MM.1S (cell line): Measurements from ENCODE around the gene TMTC2.

ENCODE experiments used
- DNase-seq: peaks from one replicate; pipeline ENCODE4 v3.0.0-alpha.2; 2015
- H2AFZ ChIP-seq: fragments of 300-600 bp; sonication (generic); 2 replicates; pipeline ENCODE4 v1.6.0; 2016; ENCODE audit warnings: antibody characterized with exemption, low read length
- H3F3A ChIP-seq: fragments of 300-600 bp; sonication (generic); 2 replicates; pipeline ENCODE4 v1.6.1; 2016; ENCODE audit warnings: mild to moderate bottlenecking, antibody characterized with exemption, low read length, moderate library complexity, mixed read lengths; ENCODE audit not compliant: insufficient read depth
- H3K27ac ChIP-seq: fragments of 300-600 bp; sonication (generic); 2 replicates; pipeline ENCODE4 v1.5.1; 2016; ENCODE audit warnings: mild to moderate bottlenecking, low read length
- H3K27me3 ChIP-seq: fragments of 300-600 bp; sonication (generic); replicated peaks from 2 replicates; pipeline ENCODE4 v1.6.0; 2016; ENCODE audit warnings: low read length; ENCODE audit not compliant: insufficient read depth
- H3K36me3 ChIP-seq: fragments of 300-600 bp; sonication (generic); replicated peaks from 2 replicates; pipeline ENCODE4 v1.6.1; 2016; ENCODE audit warnings: mild to moderate bottlenecking, low read length, mixed read lengths; ENCODE audit not compliant: insufficient read depth
- H3K4me1 ChIP-seq: fragments of 300-600 bp; sonication (generic); 2 replicates; pipeline ENCODE4 v1.6.1; 2016; ENCODE audit warnings: low read length, mixed read lengths
- H3K4me2 ChIP-seq: fragments of 300-600 bp; sonication (generic); 2 replicates; pipeline ENCODE4 v1.6.0; 2016; ENCODE audit warnings: low read depth, low read length
- H3K4me3 ChIP-seq: fragments of 300-600 bp; sonication (generic); 2 replicates; pipeline ENCODE4 v1.5.1; 2016; ENCODE audit warnings: low read length, mixed read lengths
- H3K79me2 ChIP-seq: fragments of 300-600 bp; sonication (generic); 2 replicates; pipeline ENCODE4 v1.6.1; 2016; ENCODE audit warnings: mixed run types, low read length, mixed read lengths
- H3K9ac ChIP-seq: fragments of 300-600 bp; sonication (generic); 2 replicates; pipeline ENCODE4 v1.6.1; 2016; ENCODE audit warnings: low read length, mixed read lengths
- H3K9me2 ChIP-seq: fragments of 300-600 bp; sonication (generic); replicated peaks from 2 replicates; pipeline ENCODE4 v1.6.1; 2016; ENCODE audit warnings: mild to moderate bottlenecking, low read length, mixed read lengths; ENCODE audit not compliant: insufficient read depth
- H3K9me3 ChIP-seq: fragments of 300-600 bp; sonication (generic); replicated peaks from 2 replicates; pipeline ENCODE4 v1.6.1; 2016; ENCODE audit warnings: mild to moderate bottlenecking, low read length, mixed read lengths; ENCODE audit not compliant: insufficient read depth
- H4K20me1 ChIP-seq: fragments of 300-600 bp; sonication (generic); 2 replicates; pipeline ENCODE4 v1.6.1; 2016; ENCODE audit warnings: mild to moderate bottlenecking, low read length, moderate library complexity, mixed read lengths; ENCODE audit not compliant: insufficient read depth
- CTCF ChIP-seq: fragments of 300-600 bp; sonication (generic); IDR thresholded peaks from 2 replicates; pipeline ENCODE4 v1.5.1; 2016; ENCODE audit warnings: antibody characterized with exemption, low read length, mixed read lengths
- EZH2 ChIP-seq: fragments of 300-600 bp; sonication (generic); optimal IDR thresholded peaks from 2 replicates; pipeline ENCODE3; 2017; ENCODE audit warnings: low read depth, mild to moderate bottlenecking, antibody characterized with exemption, low read length, mixed read lengths
- EZH2phosphoT487 ChIP-seq: fragments of 300-600 bp; sonication (generic); IDR thresholded peaks from 2 replicates; pipeline ENCODE4 v1.6.1; 2018; ENCODE audit warnings: antibody characterized with exemption, low read length

TMTC2 gene

GRCh38 chr12:83031196-83031595 is 344.5 kb downstream of the TMTC2 start:
- H3K27ac ChIP-seq: no peak overlapping the region
- no peaks in the 10 kb centered on the region for H3F3A ChIP-seq
- no peaks in the 10 kb centered on the region for H3K27me3 ChIP-seq
- H3K9ac ChIP-seq: no peak overlapping the region
- H3K4me2 ChIP-seq: no peak overlapping the region
- H4K20me1 ChIP-seq: no peaks in the 10 kb centered on the region
- no peak for DNase-seq
- H2AFZ ChIP-seq: no peak overlapping the region
- no peaks in the 10 kb centered on the region for H3K79me2 ChIP-seq
- no peaks in the 10 kb centered on the region for H3K9me2 ChIP-seq
- H3K9me3 ChIP-seq: no peaks in the 10 kb centered on the region
- TF ChIP-seq EZH2phosphoT487: no peak
- TF ChIP-seq EZH2: no peak
- TF ChIP-seq CTCF: no peak
- no peaks in the 10 kb centered on the region for H3K4me1 ChIP-seq
- H3K4me3 ChIP-seq: no peak overlapping the region
- H3K36me3 ChIP-seq: no peaks in the 10 kb centered on the region

- Histone ChIP-seq H3K4me3 (no peak overlapping the region), H3K9ac (no peak overlapping the region), H3K4me2 (no peak overlapping the region), H3K27ac (no peak overlapping the region), H3K4me1 (no peaks in the 10 kb centered on the region), H2AFZ (no peak overlapping the region), H4K20me1 (no peaks in the 10 kb centered on the region), H3K79me2 (no peaks in the 10 kb centered on the region), H3K9me2 (no peaks in the 10 kb centered on the region), H3K9me3 (no peaks in the 10 kb centered on the region), H3K36me3 (no peaks in the 10 kb centered on the region), H3F3A (no peaks in the 10 kb centered on the region), H3K27me3 (no peaks in the 10 kb centered on the region)
- no peak for DNase-seq
- TF ChIP-seq EZH2phosphoT487: no peak
- TF ChIP-seq EZH2: no peak
- TF ChIP-seq CTCF: no peak
These were observed 350.1 kb downstream of the TMTC2 start for GRCh38 chr12:83036847-83037246.

- no peak for TF ChIP-seq CTCF
- TF ChIP-seq EZH2phosphoT487: no peak
- TF ChIP-seq EZH2: no peak
- no peaks in the 10 kb centered on the region for H4K20me1 ChIP-seq
- no peak for DNase-seq
- no peak overlapping the region for H3K4me3 ChIP-seq
- no peak overlapping the region for H3K27ac ChIP-seq
- H3K79me2 ChIP-seq: no peaks in the 10 kb centered on the region
- H3K9ac ChIP-seq: no peak overlapping the region
- no peaks in the 10 kb centered on the region for H3K36me3 ChIP-seq
- H3K9me2 ChIP-seq: no peaks in the 10 kb centered on the region
- no peaks in the 10 kb centered on the region for H3K9me3 ChIP-seq
- no peaks in the 10 kb centered on the region for H3K27me3 ChIP-seq
- H3F3A ChIP-seq: no peaks in the 10 kb centered on the region
- no peaks in the 10 kb centered on the region for H3K4me1 ChIP-seq
- H2AFZ ChIP-seq: no peak overlapping the region
- H3K4me2 ChIP-seq: no peak overlapping the region
These were observed 352.7 kb downstream of the TMTC2 start for GRCh38 chr12:83039413-83039812.
